Mononuclear cell (primary cell): Measurements from ENCODE around the gene TBC1D4. TPM values are rescaled to one million over a fixed set of nuclear protein-coding genes. Genes with fewer than 3 reads are reported as not detected.

ENCODE experiments used
- total RNA-seq: library from RNA; depleted of rRNA; stranded (reverse); fragments of >200 nt; gene quantifications from one replicate; pipeline ENCODE4 v1.2.3, GENCODE V29; 2012

The TBC1D4 gene
- total RNA-seq, 1 donor: 34.5 TPM

Other genes starting within 250 kb of the TBC1D4 start
- 65.1 TPM for gene COMMD6, start 55.7 kb upstream of the TBC1D4 start, total RNA-seq
- gene UCHL3, start 67.6 kb upstream of the TBC1D4 start, total RNA-seq: 28.5 TPM
- gene LMO7, start 154.2 kb upstream of the TBC1D4 start, total RNA-seq: 18.4 TPM